Testis (tissue), 3 donors: ENCODE data around the gene ARHGAP23. TPM values are rescaled to one million over a fixed set of nuclear protein-coding genes. Genes with fewer than 3 reads are reported as not detected.
A peak's percentile ranks its signal among the peaks of the same experiment; 100 is the strongest.

Source experiments
- DNase-seq: peaks from one replicate; pipeline ENCODE4 v3.0.0-alpha.2; 2019
- H3K27ac ChIP-seq, 2 donors: fragments of 200-600 bp; sonication (generic); one replicate each; pipeline ENCODE4 v1.5.1; 2019
- H3K27me3 ChIP-seq: fragments of 200-600 bp; sonication (generic); one replicate; pipeline ENCODE4 v1.5.1; 2019
- H3K36me3 ChIP-seq: fragments of 200-600 bp; sonication (generic); one replicate; pipeline ENCODE4 v1.5.1; 2017; ENCODE audit warnings: low read depth; ENCODE audit errors: missing control alignments
- H3K4me1 ChIP-seq: fragments of 200-600 bp; sonication (generic); one replicate; pipeline ENCODE4 v1.5.1; 2019
- H3K4me3 ChIP-seq, 2 donors: fragments of 200-600 bp; sonication (generic); one replicate each; pipeline ENCODE4 v1.5.1; 2017 to 2019
- H3K9me3 ChIP-seq: fragments of 200-600 bp; sonication (generic); one replicate; pipeline ENCODE4 v1.5.1; 2017
- CTCF ChIP-seq, 3 experiments: fragments of 450-650 bp in 2 of 3; fragments of 200-600 bp in 1 of 3; sonication (generic) in 1 of 3; IDR thresholded peaks; one replicate each; pipeline ENCODE4 v1.5.1; 2016 to 2019; ENCODE audit warnings: antibody characterized with exemption in 3 of 3, mild to moderate bottlenecking in 2 of 3, moderate library complexity in 1 of 3
- POLR2A ChIP-seq: fragments of 450-650 bp; IDR thresholded peaks from one replicate; pipeline ENCODE4 v1.6.1; 2017; ENCODE audit warnings: antibody characterized with exemption, mild to moderate bottlenecking, moderate library complexity
- WGBS, 2 donors: methylation state at CpG; one replicate each; pipeline ENCODE4 v1.1.5; 2018; 5-methylcytosine and 5-hydroxymethylcytosine counted together
- intact Hi-C: fragments of 100-400 bp; cut with DNase I; formaldehyde crosslinking; loops from one replicate; pipeline ENCODE4 v1.15.1; 2023; ENCODE audit warnings: low total_unique reads
- polyA plus RNA-seq: library from polyadenylated mRNA; stranded (reverse); fragments of 350-450 nt; fragmentation: Illumina TruSeq; extraction: RNeasy Lipid Tissue Mini Kit (QIAGEN cat#74804); gene quantifications from one replicate; pipeline ENCODE4 v1.2.3, GENCODE V29; 2014; ENCODE audit warnings: low read depth, low replicate concordance; ENCODE audit not compliant: insufficient read depth
- total RNA-seq, 2 donors: library from RNA; depleted of rRNA; stranded (reverse); fragments of >200 nt; gene quantifications; one replicate each; pipeline ENCODE4 v1.2.3, GENCODE V29; 2016

ARHGAP23 gene
- total and polyA plus RNA-seq, 3 donors from 2014 or later: 78.0 to 235 (median 146) TPM

- no peak overlapping the region for H3K27ac ChIP-seq
- no peaks in the 10 kb centered on the region for H3K9me3 ChIP-seq
- H3K4me3 ChIP-seq: peak overlapping the region; percentile 27 to 48
- H3K27me3 ChIP-seq: no peaks in the 10 kb centered on the region
- H3K36me3 ChIP-seq: no peaks in the 10 kb centered on the region
- intact Hi-C loops: loop anchor here (10.0 kb wide), 1 partner anchor 106 kb away; no protein-coding TSS in a partner anchor
- DNase-seq: no peak
- H3K4me1 ChIP-seq: peaks cover 7% of the 10 kb centered on the region
- TF ChIP-seq CTCF (IDR thresholded peaks at IDR 0.05): no peak
- TF ChIP-seq POLR2A: no peak
- WGBS, 2 donors: 2 to 21% methylated on average over 9 to 10 of the region's 10 CpGs
These were observed 130.4 kb downstream of the ARHGAP23 start for GRCh38 chr17:38558728-38559050.

GRCh38 chr17:38559051-38559879 lies 131.0 kb downstream of the ARHGAP23 start:
- Histone ChIP-seq H3K4me1 (peaks cover 12% of the 10 kb centered on the region), H3K27me3 (no peaks in the 10 kb centered on the region), H3K27ac (no peak overlapping the region), H3K9me3 (no peaks in the 10 kb centered on the region), H3K36me3 (no peaks in the 10 kb centered on the region), H3K4me3 (no peak overlapping the region)
- DNase-seq: peak; percentile 67
- intact Hi-C loops: loop anchor here (10.0 kb wide), 1 partner anchor 106 kb away; no protein-coding TSS in a partner anchor
- WGBS, 2 donors: 17 to 31% methylated on average over 30 to 36 of the region's 44 CpGs
- no peak for TF ChIP-seq CTCF (IDR thresholded peaks at IDR 0.05)

GRCh38 chr17:38559880-38560230 lies 131.6 kb downstream of the ARHGAP23 start:
- H3K27me3 ChIP-seq: no peaks in the 10 kb centered on the region
- no peak for DNase-seq
- no peaks in the 10 kb centered on the region for H3K36me3 ChIP-seq
- H3K27ac ChIP-seq: no peak overlapping the region
- H3K9me3 ChIP-seq: no peaks in the 10 kb centered on the region
- H3K4me3 ChIP-seq: no peak overlapping the region
- WGBS, 2 donors: 17 to 37% methylated on average over 6 of the region's 6 CpGs
- TF ChIP-seq CTCF (IDR thresholded peaks at IDR 0.05) (no peak), POLR2A (no peak)
- intact Hi-C loops: loop anchor here (10.0 kb wide), 1 partner anchor 105 kb away; no protein-coding TSS in a partner anchor
- peaks cover 18% of the 10 kb centered on the region for H3K4me1 ChIP-seq

DNA sequence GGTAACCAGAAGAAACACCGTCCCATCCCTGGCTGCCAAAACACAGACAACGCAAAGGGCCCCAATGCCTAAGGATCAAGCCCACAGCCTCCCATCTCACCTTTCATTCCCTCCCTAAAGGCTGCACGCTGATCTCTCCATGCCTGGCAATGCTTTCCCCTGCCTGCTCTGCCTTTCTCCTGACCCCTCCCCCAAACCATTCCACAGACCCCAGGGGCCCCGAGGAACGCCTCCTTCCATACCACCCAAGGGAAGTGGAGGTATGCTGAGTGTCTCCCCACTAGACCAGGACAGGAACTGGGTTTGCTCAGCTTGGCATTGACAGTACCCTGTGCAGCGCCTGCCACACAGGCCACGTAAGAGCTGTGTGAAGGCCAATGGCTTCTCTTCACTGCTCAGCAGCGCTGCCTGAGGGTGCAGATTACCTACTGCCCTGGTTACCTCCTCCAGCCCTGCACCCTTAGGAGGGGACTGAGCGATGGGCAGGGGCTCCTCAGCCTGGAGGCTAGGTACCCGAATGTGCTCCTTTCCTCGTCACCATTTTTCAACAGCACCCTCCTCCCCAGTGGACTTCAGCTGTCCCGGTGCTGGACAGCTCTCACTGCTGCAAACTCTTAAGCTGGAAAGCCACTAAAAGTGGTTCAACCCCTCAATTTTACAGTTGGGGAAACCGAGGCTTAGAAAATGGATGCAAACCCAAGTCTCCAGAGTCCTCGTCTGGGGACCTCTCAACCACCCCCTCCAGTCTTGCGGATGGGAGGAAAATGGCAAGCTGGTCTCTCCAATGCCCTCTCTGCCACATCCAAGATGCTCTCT lies 132.4 kb downstream of the ARHGAP23 start:
- no peaks in the 10 kb centered on the region for H3K36me3 ChIP-seq
- no peaks in the 10 kb centered on the region for H3K9me3 ChIP-seq
- WGBS, 2 donors: 37 to 49% methylated on average over 13 to 15 of the region's 15 CpGs
- intact Hi-C loops: no loop called here
- TF ChIP-seq POLR2A (no peak), CTCF (IDR thresholded peaks at IDR 0.05) (no peak)
- DNase-seq: no peak
- H3K27ac ChIP-seq: no peak overlapping the region
- H3K4me3 ChIP-seq: no peak overlapping the region
- no peaks in the 10 kb centered on the region for H3K27me3 ChIP-seq
- H3K4me1 ChIP-seq: peaks cover 18% of the 10 kb centered on the region
